Measurements from ENCODE around the gene BOD1L1.

Gene BOD1L1

DNA sequence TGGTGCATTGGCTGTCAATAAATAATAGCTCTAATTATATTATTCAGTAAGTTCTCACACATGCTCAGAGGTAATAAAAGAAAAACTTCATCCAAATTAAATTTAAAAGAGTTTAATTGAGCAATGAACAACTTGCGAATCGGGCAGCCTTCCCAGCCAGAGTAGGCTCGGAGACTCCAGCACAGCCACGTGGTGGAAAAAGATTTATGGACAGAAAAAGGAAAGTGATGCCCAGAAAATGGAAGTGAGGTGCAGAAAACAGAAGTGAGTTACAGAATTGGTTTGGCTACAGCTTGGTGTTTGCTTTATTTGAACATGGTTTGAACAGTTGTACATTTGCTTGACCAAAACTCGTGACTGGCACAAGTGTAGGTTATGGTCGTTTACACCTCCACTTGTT, 13.6 kb upstream of the BOD1L1 start:
- no peak overlapping the region for H3K4me3 ChIP-seq (ENCODE audit: low read depth, low read length)
- DNase-seq (ENCODE audit: low read depth): no peak
- TF ChIP-seq, protein P1, sequence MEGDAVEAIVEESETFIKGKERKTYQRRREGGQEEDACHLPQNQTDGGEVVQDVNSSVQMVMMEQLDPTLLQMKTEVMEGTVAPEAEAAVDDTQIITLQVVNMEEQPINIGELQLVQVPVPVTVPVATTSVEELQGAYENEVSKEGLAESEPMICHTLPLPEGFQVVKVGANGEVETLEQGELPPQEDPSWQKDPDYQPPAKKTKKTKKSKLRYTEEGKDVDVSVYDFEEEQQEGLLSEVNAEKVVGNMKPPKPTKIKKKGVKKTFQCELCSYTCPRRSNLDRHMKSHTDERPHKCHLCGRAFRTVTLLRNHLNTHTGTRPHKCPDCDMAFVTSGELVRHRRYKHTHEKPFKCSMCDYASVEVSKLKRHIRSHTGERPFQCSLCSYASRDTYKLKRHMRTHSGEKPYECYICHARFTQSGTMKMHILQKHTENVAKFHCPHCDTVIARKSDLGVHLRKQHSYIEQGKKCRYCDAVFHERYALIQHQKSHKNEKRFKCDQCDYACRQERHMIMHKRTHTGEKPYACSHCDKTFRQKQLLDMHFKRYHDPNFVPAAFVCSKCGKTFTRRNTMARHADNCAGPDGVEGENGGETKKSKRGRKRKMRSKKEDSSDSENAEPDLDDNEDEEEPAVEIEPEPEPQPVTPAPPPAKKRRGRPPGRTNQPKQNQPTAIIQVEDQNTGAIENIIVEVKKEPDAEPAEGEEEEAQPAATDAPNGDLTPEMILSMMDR (conservative IDR thresholded peaks at IDR 0.05; ENCODE audit: low read depth, low read length): no peak

DNA sequence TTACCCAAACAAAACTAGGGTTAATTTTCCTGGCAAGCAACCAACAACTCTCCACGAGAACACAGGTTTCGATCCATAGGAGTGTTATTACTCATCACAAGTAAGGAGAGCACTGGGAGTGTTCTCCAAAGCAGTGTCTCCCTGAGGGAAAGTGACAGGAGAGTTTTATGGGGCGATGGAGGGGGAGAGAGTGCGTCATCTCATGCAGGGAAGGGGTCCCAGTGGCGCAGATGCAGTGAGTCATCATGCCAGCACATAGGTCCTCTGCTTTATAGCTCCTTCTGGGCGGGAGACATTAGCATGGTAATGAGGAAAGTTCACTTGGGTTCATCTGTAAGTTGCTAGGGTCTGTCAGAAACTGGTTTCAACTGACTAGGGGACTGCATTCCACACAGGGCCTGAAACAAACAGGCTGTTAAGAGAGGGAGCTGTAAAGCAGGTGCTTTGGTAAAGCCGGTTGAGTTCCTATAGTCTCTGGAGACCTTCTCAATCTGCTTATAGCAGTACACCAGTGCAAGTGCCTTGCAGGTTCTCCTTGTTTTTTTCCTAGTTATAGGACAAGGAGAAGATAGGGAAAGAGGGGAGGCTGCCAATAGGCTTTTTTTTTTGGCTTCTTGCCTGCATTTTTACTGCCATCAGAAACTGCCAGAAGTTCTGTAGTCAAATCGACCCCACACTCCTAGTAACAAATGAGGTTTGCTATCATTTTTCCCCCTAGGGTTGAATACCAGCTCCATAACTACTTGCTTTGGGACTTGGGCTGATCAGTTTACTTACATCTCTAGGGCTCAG, 12.8 kb upstream of the BOD1L1 start:
- TF ChIP-seq, protein P1 (conservative IDR thresholded peaks at IDR 0.05; ENCODE audit: low read depth, low read length): no peak
- no peak overlapping the region for H3K4me3 ChIP-seq (ENCODE audit: low read depth, low read length)
- peak; percentile 51 for DNase-seq (ENCODE audit: low read depth)

DNA sequence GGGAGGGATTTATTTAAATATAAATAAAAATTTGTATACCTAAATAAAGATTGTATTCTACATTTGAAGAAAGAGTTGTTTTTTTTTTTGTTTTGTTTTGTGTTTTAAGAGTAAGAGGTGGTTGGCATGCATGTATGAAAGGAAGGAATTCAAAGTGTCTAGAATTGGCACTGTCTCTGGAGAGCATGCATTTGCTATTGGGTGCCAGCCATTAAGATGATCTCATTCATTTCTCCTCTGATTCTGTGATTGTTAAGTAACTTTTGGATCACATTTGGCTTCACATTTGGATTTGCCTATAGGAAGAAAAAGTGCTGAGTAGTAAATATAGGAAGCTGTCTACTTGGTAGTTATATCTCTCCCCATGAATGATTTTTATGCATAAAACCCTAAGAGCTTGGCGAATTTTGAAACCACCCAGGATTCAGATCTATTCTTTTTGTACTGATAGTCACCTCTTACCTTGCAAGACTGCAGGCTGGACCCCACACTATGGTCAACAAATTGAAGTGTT, 7.8 kb upstream of the BOD1L1 start:
- DNase-seq (ENCODE audit: low read depth): no peak
- no peak overlapping the region for H3K4me3 ChIP-seq (ENCODE audit: low read depth, low read length)
- TF ChIP-seq, protein P1 (conservative IDR thresholded peaks at IDR 0.05; ENCODE audit: low read depth, low read length): no peak

DNA sequence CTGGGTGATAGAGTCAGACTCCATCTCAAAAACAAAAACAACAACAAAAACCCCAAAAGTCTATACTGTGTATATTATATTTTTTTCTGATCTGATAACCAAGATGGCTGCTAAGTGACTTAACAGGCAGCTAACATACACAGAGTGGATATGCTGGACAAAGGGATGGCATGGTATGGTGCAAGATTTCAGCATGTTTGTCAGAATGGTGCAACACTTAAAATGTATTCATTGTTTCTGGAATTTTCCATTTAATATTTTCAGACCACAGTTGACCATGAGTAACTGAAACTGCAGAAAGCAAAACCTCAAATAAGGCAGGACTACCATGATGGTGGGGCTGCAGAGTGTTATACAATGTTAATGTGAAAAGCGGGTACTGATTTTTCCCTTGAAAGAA, 6.1 kb upstream of the BOD1L1 start:
- no peak for DNase-seq (ENCODE audit: low read depth)
- H3K4me3 ChIP-seq (ENCODE audit: low read depth, low read length): no peak overlapping the region
- TF ChIP-seq, protein P1 (conservative IDR thresholded peaks at IDR 0.05; ENCODE audit: low read depth, low read length): no peak

DNA sequence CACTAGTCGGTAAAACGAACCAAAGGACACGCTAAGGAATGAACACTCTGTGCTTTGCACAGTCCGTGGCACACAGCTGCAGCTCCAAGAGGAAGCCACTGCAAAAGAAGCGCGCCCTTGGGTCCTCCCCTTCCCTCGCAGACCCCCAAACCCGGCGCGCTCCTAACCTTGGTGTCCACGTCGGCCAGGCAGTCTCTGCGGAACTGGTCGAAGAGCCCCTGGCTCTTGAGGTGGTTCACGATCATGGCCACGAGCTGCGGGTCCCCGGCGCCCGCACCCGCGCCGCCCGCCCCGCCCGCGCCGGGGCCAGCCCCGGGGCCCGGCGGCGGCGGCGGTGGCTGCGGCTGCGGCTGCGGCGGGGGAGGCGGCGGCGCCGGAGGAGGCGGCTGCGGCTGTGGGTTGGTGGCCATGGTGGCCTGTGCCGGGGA, 333 bp downstream of the BOD1L1 start:
- DNase-seq (ENCODE audit: low read depth): no peak
- TF ChIP-seq, protein P1 (conservative IDR thresholded peaks at IDR 0.05; ENCODE audit: low read depth, low read length): no peak
- peak overlapping the region; percentile 92 for H3K4me3 ChIP-seq (ENCODE audit: low read depth, low read length)

DNA sequence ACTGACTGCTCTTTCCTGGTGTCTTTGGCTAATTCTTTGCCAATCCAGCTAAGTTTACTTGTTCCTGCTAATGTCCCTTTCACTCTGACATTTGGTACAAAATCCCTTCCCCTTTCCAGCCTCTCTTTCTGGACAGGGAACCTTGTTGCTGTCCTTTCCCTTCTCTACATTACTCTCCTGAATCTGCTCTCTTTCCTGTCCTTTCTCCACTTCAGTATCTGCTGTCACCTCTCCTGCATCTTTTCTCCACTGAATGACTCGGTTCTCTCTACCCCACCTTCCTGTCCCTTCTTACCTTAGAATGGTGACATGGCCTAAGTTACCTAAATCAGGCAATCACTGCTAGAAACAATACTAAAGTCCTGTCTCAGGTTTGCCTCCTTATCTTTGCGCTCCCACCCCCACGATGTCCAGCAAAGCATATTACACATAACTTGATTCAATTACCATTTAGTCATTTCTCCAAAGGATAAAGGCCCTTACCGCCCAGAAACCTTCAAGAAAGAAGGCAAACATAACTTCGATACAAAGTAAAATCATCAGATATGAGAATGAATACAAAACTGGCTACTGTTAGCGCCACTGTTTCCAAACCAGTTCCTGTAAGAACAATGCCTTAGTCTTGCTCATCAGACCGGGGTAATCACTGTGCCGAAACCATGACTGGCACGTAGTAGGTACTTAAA, 890 bp downstream of the BOD1L1 start:
- DNase-seq (ENCODE audit: low read depth): peak; percentile 27
- H3K4me3 ChIP-seq (ENCODE audit: low read depth, low read length): peak overlapping the region; percentile 92
- TF ChIP-seq, protein P1 (conservative IDR thresholded peaks at IDR 0.05; ENCODE audit: low read depth, low read length): no peak
